Measurements from ENCODE around the gene MAG.

The MAG gene

GRCh38 chr19:35254341-35255297 lies 37.3 kb upstream of the MAG start:
- no peaks in the 10 kb centered on the region for H3K9me3 ChIP-seq (ENCODE audit: control insufficient read depth, low read depth, low read length)
- no peaks in the 10 kb centered on the region for H3K27me3 ChIP-seq (ENCODE audit: control insufficient read depth, insufficient read depth, low read length)
- H3K9ac ChIP-seq (ENCODE audit: low read length), result no peak overlapping the region
- H3K27ac ChIP-seq (ENCODE audit: low read length), result no peak overlapping the region
- H3K4me3 ChIP-seq (ENCODE audit: low read length), result no peak overlapping the region
- H3K4me1 ChIP-seq (ENCODE audit: control insufficient read depth, low read depth, low read length), result peaks cover 6% of the 10 kb centered on the region
- H3K36me3 ChIP-seq (ENCODE audit: control insufficient read depth, low read depth, low read length), result peaks cover 44% of the 10 kb centered on the region

GRCh38 chr19:35256566-35256965 lies 35.4 kb upstream of the MAG start:
- Histone ChIP-seq H3K4me3 (ENCODE audit: low read length) (no peak overlapping the region), H3K27me3 (ENCODE audit: control insufficient read depth, insufficient read depth, low read length) (no peaks in the 10 kb centered on the region), H3K36me3 (ENCODE audit: control insufficient read depth, low read depth, low read length) (peaks cover 40% of the 10 kb centered on the region), H3K27ac (ENCODE audit: low read length) (no peak overlapping the region), H3K9ac (ENCODE audit: low read length) (no peak overlapping the region), H3K9me3 (ENCODE audit: control insufficient read depth, low read depth, low read length) (no peaks in the 10 kb centered on the region), H3K4me1 (ENCODE audit: control insufficient read depth, low read depth, low read length) (peaks cover 6% of the 10 kb centered on the region)

GRCh38 chr19:35257113-35257461 lies 34.9 kb upstream of the MAG start:
- Histone ChIP-seq H3K27me3 (ENCODE audit: control insufficient read depth, insufficient read depth, low read length) (no peaks in the 10 kb centered on the region), H3K4me1 (ENCODE audit: control insufficient read depth, low read depth, low read length) (peaks cover 6% of the 10 kb centered on the region), H3K36me3 (ENCODE audit: control insufficient read depth, low read depth, low read length) (peaks cover 44% of the 10 kb centered on the region), H3K4me3 (ENCODE audit: low read length) (no peak overlapping the region), H3K9me3 (ENCODE audit: control insufficient read depth, low read depth, low read length) (no peaks in the 10 kb centered on the region), H3K9ac (ENCODE audit: low read length) (no peak overlapping the region), H3K27ac (ENCODE audit: low read length) (no peak overlapping the region)

GRCh38 chr19:35260694-35261304 lies 31.2 kb upstream of the MAG start:
- Histone ChIP-seq H3K36me3 (ENCODE audit: control insufficient read depth, low read depth, low read length) (peaks cover 57% of the 10 kb centered on the region), H3K9me3 (ENCODE audit: control insufficient read depth, low read depth, low read length) (no peaks in the 10 kb centered on the region), H3K27me3 (ENCODE audit: control insufficient read depth, insufficient read depth, low read length) (no peaks in the 10 kb centered on the region), H3K4me3 (ENCODE audit: low read length) (no peak overlapping the region), H3K27ac (ENCODE audit: low read length) (no peak overlapping the region), H3K9ac (ENCODE audit: low read length) (no peak overlapping the region), H3K4me1 (ENCODE audit: control insufficient read depth, low read depth, low read length) (no peaks in the 10 kb centered on the region)

GRCh38 chr19:35261356-35262100 lies 30.4 kb upstream of the MAG start:
- Histone ChIP-seq H3K9me3 (ENCODE audit: control insufficient read depth, low read depth, low read length) (no peaks in the 10 kb centered on the region), H3K4me1 (ENCODE audit: control insufficient read depth, low read depth, low read length) (no peaks in the 10 kb centered on the region), H3K27me3 (ENCODE audit: control insufficient read depth, insufficient read depth, low read length) (no peaks in the 10 kb centered on the region), H3K9ac (ENCODE audit: low read length) (no peak overlapping the region), H3K27ac (ENCODE audit: low read length) (no peak overlapping the region), H3K4me3 (ENCODE audit: low read length) (no peak overlapping the region), H3K36me3 (ENCODE audit: control insufficient read depth, low read depth, low read length) (peaks cover 58% of the 10 kb centered on the region)

GRCh38 chr19:35262101-35262761 lies 29.7 kb upstream of the MAG start:
- no peak overlapping the region for H3K4me3 ChIP-seq (ENCODE audit: low read length)
- H3K9ac ChIP-seq (ENCODE audit: low read length), result no peak overlapping the region
- H3K36me3 ChIP-seq (ENCODE audit: control insufficient read depth, low read depth, low read length), result peaks cover 59% of the 10 kb centered on the region
- H3K9me3 ChIP-seq (ENCODE audit: control insufficient read depth, low read depth, low read length), result no peaks in the 10 kb centered on the region
- H3K4me1 ChIP-seq (ENCODE audit: control insufficient read depth, low read depth, low read length), result peaks cover 3% of the 10 kb centered on the region
- H3K27ac ChIP-seq (ENCODE audit: low read length), result no peak overlapping the region
- no peaks in the 10 kb centered on the region for H3K27me3 ChIP-seq (ENCODE audit: control insufficient read depth, insufficient read depth, low read length)

GRCh38 chr19:35264268-35265125 lies 27.5 kb upstream of the MAG start:
- H3K27ac ChIP-seq (ENCODE audit: low read length), result no peak overlapping the region

GRCh38 chr19:35265126-35265899 lies 26.6 kb upstream of the MAG start:
- no peaks in the 10 kb centered on the region for H3K27me3 ChIP-seq (ENCODE audit: control insufficient read depth, insufficient read depth, low read length)
- peaks cover 3% of the 10 kb centered on the region for H3K4me1 ChIP-seq (ENCODE audit: control insufficient read depth, low read depth, low read length)
- H3K27ac ChIP-seq (ENCODE audit: low read length), result no peak overlapping the region
- H3K4me3 ChIP-seq (ENCODE audit: low read length), result no peak overlapping the region
- peaks cover 47% of the 10 kb centered on the region for H3K36me3 ChIP-seq (ENCODE audit: control insufficient read depth, low read depth, low read length)
- no peaks in the 10 kb centered on the region for H3K9me3 ChIP-seq (ENCODE audit: control insufficient read depth, low read depth, low read length)
- H3K9ac ChIP-seq (ENCODE audit: low read length), result no peak overlapping the region

More at GRCh38 chr19:35264268-35265125, 27.5 kb upstream of the MAG start:
- H3K9ac ChIP-seq (ENCODE audit: low read length), result no peak overlapping the region
- peaks cover 3% of the 10 kb centered on the region for H3K4me1 ChIP-seq (ENCODE audit: control insufficient read depth, low read depth, low read length)
- H3K36me3 ChIP-seq (ENCODE audit: control insufficient read depth, low read depth, low read length), result peaks cover 52% of the 10 kb centered on the region
- H3K4me3 ChIP-seq (ENCODE audit: low read length), result no peak overlapping the region
- no peaks in the 10 kb centered on the region for H3K9me3 ChIP-seq (ENCODE audit: control insufficient read depth, low read depth, low read length)
- no peaks in the 10 kb centered on the region for H3K27me3 ChIP-seq (ENCODE audit: control insufficient read depth, insufficient read depth, low read length)

- Histone ChIP-seq H3K4me3 (ENCODE audit: low read length) (no peak overlapping the region), H3K36me3 (ENCODE audit: control insufficient read depth, low read depth, low read length) (peaks cover 51% of the 10 kb centered on the region), H3K4me1 (ENCODE audit: control insufficient read depth, low read depth, low read length) (peaks cover 3% of the 10 kb centered on the region), H3K27ac (ENCODE audit: low read length) (no peak overlapping the region), H3K9ac (ENCODE audit: low read length) (no peak overlapping the region), H3K9me3 (ENCODE audit: control insufficient read depth, low read depth, low read length) (no peaks in the 10 kb centered on the region), H3K27me3 (ENCODE audit: control insufficient read depth, insufficient read depth, low read length) (no peaks in the 10 kb centered on the region)
Measured at GRCh38 chr19:35265900-35266519, 26.0 kb upstream of the MAG start.

Data from iPS-18a (cell line).